ENCODE results near the gene SNORC. TPM values are rescaled to one million over a fixed set of nuclear protein-coding genes. Genes with fewer than 3 reads are reported as not detected.

SNORC gene
- total and polyA plus RNA-seq, 9 of the 15 experiments (the other 6 are each of a cell fraction or from before 2014, with no cell fraction given), result 0.14 to 2.5 (median 0.72) TPM; not detected in 2

DNA sequence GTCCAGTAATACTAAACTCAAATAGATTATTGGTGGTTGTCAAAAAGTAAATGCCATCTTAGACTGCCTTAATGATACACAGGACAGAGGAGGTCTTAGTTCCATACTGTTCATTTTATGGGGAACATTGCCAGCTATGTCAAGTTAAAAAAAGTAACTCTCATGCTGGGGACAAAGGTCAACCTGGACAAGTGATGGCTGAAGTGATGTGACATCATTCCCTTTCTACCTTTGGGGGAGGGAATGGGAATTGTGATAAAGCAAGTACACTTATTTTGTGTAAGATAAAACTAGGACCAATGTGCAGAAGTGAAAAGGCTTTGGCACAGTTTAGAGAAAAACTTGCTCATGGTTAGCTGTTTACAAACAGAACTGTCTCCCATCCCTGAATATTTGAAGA, 24.0 kb upstream of the SNORC start:
- in situ Hi-C loops (cut with MboI) (no loop called here), intact Hi-C loops (cut with micrococcal nuclease) (no loop called here)
- Histone ChIP-seq H3K79me2 (ENCODE audit: control insufficient read depth, insufficient read depth, low read length) (no peaks in the 10 kb centered on the region), H3K4me2 (ENCODE audit: insufficient read depth, low read length) (no peak overlapping the region), H3K4me1 (replicated peaks in 1 of 2; ENCODE audit: control insufficient read depth in 2 of 2, insufficient read depth in 2 of 2, low read length in 2 of 2) (no peaks in the 10 kb centered on the region), H3K27ac (ENCODE audit: extremely low read depth, low read depth, low read length) (no peak overlapping the region), H3K9me1 (ENCODE audit: control insufficient read depth, insufficient read depth, low read length) (no peaks in the 10 kb centered on the region), H3K9me3 (replicated peaks; ENCODE audit: control insufficient read depth, insufficient read depth, low read depth, low read length) (no peaks in the 10 kb centered on the region), H3K27me3 (ENCODE audit: control insufficient read depth in 2 of 2, insufficient read depth in 2 of 2, low read length in 2 of 2) (no peaks in the 10 kb centered on the region), H4K20me1 (replicated peaks; ENCODE audit: control insufficient read depth, insufficient read depth, low read length) (no peaks in the 10 kb centered on the region), H3K4me3 (no peak overlapping the region), H2AFZ (ENCODE audit: low read depth, low read length) (no peak overlapping the region), H3K36me3 (ENCODE audit: control insufficient read depth, insufficient read depth, low read length) (peaks cover 85% of the 10 kb centered on the region), H3K9ac (ENCODE audit: insufficient read depth in 1 of 2, low read depth in 2 of 2, low read length in 2 of 2) (no peak overlapping the region)
- BruUV-seq (replicated peaks), result no TSS peak
- FAIRE-seq (no peak), ATAC-seq (no peak), DNase-seq (ENCODE audit: extremely low read depth in 1 of 4, low spot score in 3 of 4) (no peak)
- CTCF ChIA-PET (ENCODE audit: low intra/inter-chr PET ratio), result no interaction called here
- no peak for TF ChIP-seq ZNF778 (CRISPR knock-in tag; IDR thresholded peaks at IDR 0.05)
- no peak for TF ChIP-seq LARP7 (IDR thresholded peaks at IDR 0.05)
- TF ChIP-seq BRCA1 (IDR thresholded peaks at IDR 0.05), result no peak
- no peak for TF ChIP-seq BRCA1 (CRISPR knock-in tag; IDR thresholded peaks at IDR 0.05)
- TF ChIP-seq SNIP1 (IDR thresholded peaks at IDR 0.05; ENCODE audit: low read depth), result no peak
- no peak for TF ChIP-seq SREBF1 (IDR thresholded peaks at IDR 0.05; ENCODE audit: borderline replicate concordance, low read depth, low read length)
- TF ChIP-seq FOXJ3 (CRISPR knock-in tag; IDR thresholded peaks at IDR 0.05), result no peak
- no peak for TF ChIP-seq RAD51 (IDR thresholded peaks at IDR 0.05; ENCODE audit: borderline replicate concordance, low read depth)
- no peak for TF ChIP-seq MYNN (IDR thresholded peaks at IDR 0.05)
- TF ChIP-seq MYNN (CRISPR knock-in tag; IDR thresholded peaks at IDR 0.05), result no peak
- TF ChIP-seq ZNF76 (CRISPR knock-in tag; IDR thresholded peaks at IDR 0.05; ENCODE audit: borderline replicate concordance), result no peak
- TF ChIP-seq ARID2 (IDR thresholded peaks at IDR 0.05), result no peak
- no peak for TF ChIP-seq SAFB2 (IDR thresholded peaks at IDR 0.05; ENCODE audit: borderline replicate concordance, low read depth, low read length, severe bottlenecking)
- TF ChIP-seq RNF2 (IDR thresholded peaks at IDR 0.05), result no peak
- TF ChIP-seq RFX7 (CRISPR knock-in tag; IDR thresholded peaks at IDR 0.05), result no peak
- TF ChIP-seq CLOCK (CRISPR knock-in tag; IDR thresholded peaks at IDR 0.05; ENCODE audit: borderline replicate concordance), result no peak
- TF ChIP-seq GABPB2 (CRISPR knock-in tag; conservative IDR thresholded peaks at IDR 0.05), result no peak
- TF ChIP-seq NCOA2 (IDR thresholded peaks at IDR 0.05; ENCODE audit: partially characterized antibody in 2 of 2), result no peak
- no peak for TF ChIP-seq ZNF316 (IDR thresholded peaks at IDR 0.05)
- TF ChIP-seq YY1 (IDR thresholded peaks at IDR 0.05; ENCODE audit: borderline replicate concordance in 1 of 3, control insufficient read depth in 1 of 3, extremely low read depth in 1 of 3, insufficient read depth in 3 of 3, insufficient read length in 1 of 3, insufficient replicate concordance in 2 of 3, low read depth in 1 of 3, low read length in 2 of 3), result no peak
- TF ChIP-seq COPS2 (conservative IDR thresholded peaks at IDR 0.05), result no peak
- POLR2A ChIA-PET, result no interaction called here
